ENCODE results near the gene ANKLE1.

ANKLE1 gene

GRCh38 chr19:17281391-17282304, at the start of gene ANKLE1:
ANKLE1 (plus strand) TSS chr19:17281901; CDS start chr19:17281921, 20 bp downstream.
- H3K4me3 ChIP-seq (ENCODE audit: low read depth, low read length): peak within 1 kb of the TSS; percentile 13

GRCh38 chr19:17232258-17232657, 49.4 kb upstream of the ANKLE1 start:
- no peak overlapping the region for H3K4me3 ChIP-seq (ENCODE audit: low read depth, low read length)

GRCh38 chr19:17234911-17235299, 46.8 kb upstream of the ANKLE1 start:
- H3K4me3 ChIP-seq (ENCODE audit: low read depth, low read length): peak overlapping the region; percentile 74

GRCh38 chr19:17235300-17235970, 46.3 kb upstream of the ANKLE1 start:
- H3K4me3 ChIP-seq (ENCODE audit: low read depth, low read length): peak overlapping the region; percentile 74

GRCh38 chr19:17235971-17236777, 45.5 kb upstream of the ANKLE1 start:
- peak overlapping the region; percentile 74 for H3K4me3 ChIP-seq (ENCODE audit: low read depth, low read length)

- no peak overlapping the region for H3K4me3 ChIP-seq (ENCODE audit: low read depth, low read length)
Observed at GRCh38 chr19:17236811-17237543, 44.7 kb upstream of the ANKLE1 start.

GRCh38 chr19:17237747-17238706, 43.7 kb upstream of the ANKLE1 start:
- no peak overlapping the region for H3K4me3 ChIP-seq (ENCODE audit: low read depth, low read length)

GRCh38 chr19:17240062-17240752, 41.5 kb upstream of the ANKLE1 start:
- no peak overlapping the region for H3K4me3 ChIP-seq (ENCODE audit: low read depth, low read length)

- no peak overlapping the region for H3K4me3 ChIP-seq (ENCODE audit: low read depth, low read length)
Observed at GRCh38 chr19:17240826-17241399, 40.8 kb upstream of the ANKLE1 start.

GRCh38 chr19:17242431-17243208, 39.1 kb upstream of the ANKLE1 start:
- no peak overlapping the region for H3K4me3 ChIP-seq (ENCODE audit: low read depth, low read length)

GRCh38 chr19:17243211-17243829, 38.4 kb upstream of the ANKLE1 start:
- peak overlapping the region; percentile 87 for H3K4me3 ChIP-seq (ENCODE audit: low read depth, low read length)

GRCh38 chr19:17243830-17244617, 37.7 kb upstream of the ANKLE1 start:
- H3K4me3 ChIP-seq (ENCODE audit: low read depth, low read length): peak overlapping the region; percentile 87

- H3K4me3 ChIP-seq (ENCODE audit: low read depth, low read length): peak overlapping the region; percentile 87
Observed at GRCh38 chr19:17244618-17245534, 36.8 kb upstream of the ANKLE1 start.

- peak within 1 kb of the TSS; percentile 87 for H3K4me3 ChIP-seq (ENCODE audit: low read depth, low read length)
Observed at GRCh38 chr19:17245535-17245984, 36.1 kb upstream of the ANKLE1 start, which contains the start of gene NR2F6. NR2F6 (minus strand) TSS chr19:17245919; CDS start chr19:17245220, 699 bp downstream.

Data from iPS-11a (cell line).